Stimulated activated CD8-positive, alpha-beta memory T cell treated with anti-CD3 and anti-CD28 coated beads, Interleukin-15, amount 100 ng/mL, for 48 hours (primary cell): ENCODE results near the gene LIPC.

Source experiments
- DNase-seq, 2 donors: peaks; one replicate each; pipeline ENCODE4 v3.0.0-alpha.2; 2020; ENCODE audit warnings: low read depth in 2 of 2

LIPC gene

DNA sequence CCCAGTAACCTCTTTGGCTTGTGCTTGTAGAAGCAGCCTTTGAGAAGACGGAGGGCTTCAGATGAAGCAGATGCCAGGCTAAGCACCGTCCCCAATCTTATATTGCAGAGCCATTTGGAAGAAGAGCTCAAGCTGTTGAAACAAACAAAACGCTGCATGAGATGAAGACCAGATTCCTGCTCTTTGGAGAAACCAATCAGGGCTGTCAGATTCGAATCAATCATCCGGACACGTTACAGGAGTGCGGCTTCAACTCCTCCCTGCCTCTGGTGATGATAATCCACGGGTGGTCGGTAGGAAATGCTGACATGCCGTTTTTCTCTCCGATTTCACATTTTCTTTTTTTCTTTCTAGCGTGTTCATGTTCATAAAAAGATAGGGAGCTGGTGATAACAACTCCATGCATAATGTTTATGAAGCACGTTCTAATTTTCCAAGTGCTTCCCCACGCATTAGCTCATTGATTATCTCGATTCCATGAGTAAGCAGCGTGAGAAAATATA is 106.5 kb downstream of the LIPC start:
- no peak for DNase-seq

DNA sequence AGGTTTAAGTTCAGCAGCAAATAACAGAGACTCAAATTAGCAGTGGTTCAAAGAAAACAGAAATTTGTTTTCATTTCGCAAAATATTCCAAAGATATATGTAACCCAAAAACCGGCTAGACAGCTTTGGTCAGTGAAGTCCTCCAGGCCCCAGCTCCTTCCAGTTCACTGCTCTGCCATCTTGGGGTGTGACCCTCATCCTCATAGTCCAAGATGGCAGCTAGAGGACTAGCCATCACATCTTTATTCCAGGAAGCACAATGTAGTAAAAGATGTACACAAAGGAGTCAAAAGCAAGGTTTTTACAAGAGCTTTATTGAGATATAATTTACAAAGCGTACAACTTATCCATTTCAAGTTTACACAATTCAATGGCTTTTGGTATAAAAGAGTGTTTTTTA is 107.1 kb downstream of the LIPC start:
- DNase-seq = no peak

DNA sequence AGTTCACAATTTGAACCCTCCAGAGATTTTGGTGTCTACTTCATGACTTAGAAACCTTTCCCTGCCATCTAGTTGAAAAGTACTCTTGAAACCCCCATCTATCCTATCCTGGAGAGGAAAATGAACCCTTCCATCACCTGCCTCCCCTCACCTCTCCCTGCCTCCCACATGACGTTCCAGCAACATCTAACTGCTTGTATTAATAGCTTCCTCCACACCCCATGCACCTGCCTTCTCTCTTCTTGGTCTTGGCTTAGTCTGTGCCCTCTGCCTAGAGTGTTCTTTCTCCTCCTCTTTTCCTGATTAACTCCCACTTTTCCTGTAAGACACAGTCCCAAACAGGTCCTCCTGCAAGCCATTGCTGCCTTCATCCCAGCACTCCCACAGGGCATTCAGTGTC is 107.8 kb downstream of the LIPC start:
- no peak for DNase-seq

GRCh38 chr15:58541410-58542087 is 109.8 kb downstream of the LIPC start:
- no peak for DNase-seq

GRCh38 chr15:58543664-58544335 is 112.0 kb downstream of the LIPC start:
- no peak for DNase-seq

DNA sequence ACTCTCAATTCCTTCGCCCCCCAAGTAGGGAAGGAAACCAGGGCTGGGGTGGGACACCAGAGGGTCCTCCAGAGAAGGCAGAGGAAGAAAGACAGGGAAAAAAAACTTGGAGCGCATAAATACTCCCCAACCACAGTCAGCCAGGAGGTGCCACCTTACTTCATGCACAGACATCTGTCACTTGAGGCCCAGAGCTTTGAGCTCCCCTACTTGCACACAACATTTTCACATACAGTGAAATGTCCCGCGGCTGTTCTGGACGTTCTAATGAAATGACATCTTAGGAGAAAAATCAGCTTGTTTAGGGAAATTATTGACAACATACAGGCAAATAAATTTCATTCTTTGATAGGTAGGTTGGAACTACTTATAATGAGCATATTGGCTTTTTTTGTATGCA is 113.0 kb downstream of the LIPC start:
- DNase-seq = no peak

- DNase-seq = peak; percentile 53 to 56
Measured at GRCh38 chr15:58545307-58546065, 113.7 kb downstream of the LIPC start.

GRCh38 chr15:58546066-58546591 is 114.3 kb downstream of the LIPC start:
- DNase-seq = no peak

DNA sequence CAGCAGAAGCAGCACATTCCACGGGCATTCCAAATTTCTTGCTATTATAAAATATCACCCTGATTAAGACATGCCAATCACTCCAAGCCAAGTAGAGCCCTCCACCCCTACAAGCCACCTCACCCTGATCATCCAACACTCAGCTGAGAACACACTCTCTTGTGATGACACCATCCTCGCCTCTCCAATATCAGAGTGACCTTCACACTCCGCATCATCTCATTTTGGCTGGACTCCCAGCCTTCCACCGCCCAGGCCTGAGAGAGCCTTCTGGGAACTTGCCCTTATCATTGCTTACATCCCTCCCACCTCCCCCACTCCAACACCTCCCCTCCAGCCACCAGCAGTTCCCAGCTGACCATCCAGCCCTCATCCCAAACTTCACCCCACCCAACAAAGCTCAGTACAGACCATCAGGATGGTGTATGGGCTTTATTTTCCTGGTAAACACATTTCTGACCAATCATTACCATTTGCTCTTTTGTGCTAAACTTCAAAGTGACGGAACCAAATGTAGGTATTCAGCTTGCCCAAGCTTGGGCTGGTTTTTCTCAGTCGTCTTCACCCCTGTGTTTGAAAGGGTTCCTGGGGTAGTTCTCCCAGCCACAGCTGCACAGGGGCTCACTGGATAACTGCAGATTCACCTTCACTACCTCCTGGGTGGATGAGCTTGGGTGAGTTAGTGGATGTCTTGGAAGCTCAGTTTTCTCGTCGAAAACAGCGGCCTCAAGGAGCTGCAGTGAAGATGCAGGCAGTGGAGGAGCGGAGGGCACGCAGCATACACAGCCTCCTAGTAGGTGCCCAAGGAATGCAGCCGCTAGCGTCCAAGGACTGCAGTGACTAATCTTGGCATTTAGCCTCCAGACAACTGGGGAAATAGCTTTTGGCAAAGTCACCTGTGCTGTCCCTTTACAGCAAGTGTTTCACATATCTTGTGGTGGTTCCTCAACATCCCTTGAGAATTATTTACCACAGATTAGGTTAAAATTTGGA is 115.1 kb downstream of the LIPC start:
- DNase-seq = no peak

GRCh38 chr15:58547628-58548307 is 116.0 kb downstream of the LIPC start:
- no peak for DNase-seq

GRCh38 chr15:58548308-58549012 is 116.7 kb downstream of the LIPC start:
- no peak for DNase-seq

- DNase-seq = no peak
Measured at GRCh38 chr15:58549013-58549784, 117.4 kb downstream of the LIPC start.

GRCh38 chr15:58549785-58550074 is 117.9 kb downstream of the LIPC start:
- no peak for DNase-seq

DNA sequence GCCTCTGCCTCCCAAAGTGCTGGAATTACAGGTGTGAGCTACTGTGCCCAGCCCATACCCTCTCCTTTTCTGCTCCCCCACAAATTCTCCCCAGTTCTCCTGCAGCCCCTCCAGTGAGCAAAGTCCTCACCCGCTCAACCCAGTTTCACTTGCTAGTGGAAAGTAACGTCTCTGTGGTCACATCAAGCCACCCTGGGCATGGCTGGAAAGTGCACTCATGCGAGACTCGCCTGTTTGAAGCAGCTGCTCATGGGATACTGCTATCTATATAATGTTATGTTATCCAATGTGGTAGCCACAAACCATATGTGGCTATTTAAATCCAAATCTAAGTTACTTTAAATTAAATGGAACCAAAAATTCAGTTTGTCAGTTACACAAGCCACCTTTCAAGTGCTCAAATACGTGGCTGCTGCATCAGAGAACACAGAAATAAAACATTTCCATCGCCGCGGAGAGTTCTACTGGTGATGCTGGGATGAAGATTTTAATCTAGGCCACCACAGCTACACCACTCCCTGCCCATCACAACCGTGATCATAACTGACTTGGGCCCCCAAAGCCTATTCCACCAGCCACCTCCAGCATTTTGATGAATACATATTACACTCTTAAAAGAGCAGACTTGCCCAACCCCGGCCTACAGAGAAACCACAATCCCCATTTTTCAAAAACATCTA is 119.4 kb downstream of the LIPC start:
- DNase-seq = no peak

GRCh38 chr15:58551764-58552504 is 120.1 kb downstream of the LIPC start:
- DNase-seq = no peak

- no peak for DNase-seq
Measured at GRCh38 chr15:58552505-58553364, 120.9 kb downstream of the LIPC start.

GRCh38 chr15:58553365-58553918 is 121.7 kb downstream of the LIPC start:
- DNase-seq = no peak
